ENCODE results near the gene PSMD6. TPM values are rescaled to one million over a fixed set of nuclear protein-coding genes. Genes with fewer than 3 reads are reported as not detected.

The PSMD6 gene
- total RNA-seq, 2 donors from 2014 or later = 82.7 to 95.7 TPM

- no peak overlapping the region for H3K27ac Mint-ChIP-seq
- no peaks in the 10 kb centered on the region for H3K36me3 Mint-ChIP-seq
- peaks cover 4% of the 10 kb centered on the region for H3K9me3 Mint-ChIP-seq
- DNase-seq (ENCODE audit: low spot score) = no peak
- H3K4me3 Mint-ChIP-seq = no peak overlapping the region
- no peak for ATAC-seq
- peaks cover 3 to 4% of the 10 kb centered on the region in 2 donors for H3K4me1 Mint-ChIP-seq (ENCODE audit: low read depth in 2 of 2)
- H3K27me3 Mint-ChIP-seq = peaks cover 28 to 54% of the 10 kb centered on the region in 2 donors
Observed at GRCh38 chr3:64033069-64033468, 9.8 kb upstream of the PSMD6 start.

- H3K36me3 Mint-ChIP-seq = no peaks in the 10 kb centered on the region
- ATAC-seq = no peak
Observed at GRCh38 chr3:64031540-64032508, 8.5 kb upstream of the PSMD6 start.

GRCh38 chr3:64030741-64031140 is 7.4 kb upstream of the PSMD6 start:
- Mint-ChIP-seq H3K9me3 (peaks cover 4% of the 10 kb centered on the region), H3K27ac (peak overlapping the region in 1 of 2 donors; percentile 57), H3K4me1 (ENCODE audit: low read depth in 2 of 2) (peaks cover 3 to 4% of the 10 kb centered on the region in 2 donors), H3K27me3 (peaks cover 31 to 58% of the 10 kb centered on the region in 2 donors), H3K4me3 (peak overlapping the region; percentile 76), H3K36me3 (no peaks in the 10 kb centered on the region)
- ATAC-seq (peak; percentile 90 to 93), DNase-seq (ENCODE audit: low spot score) (peak; percentile 80)

More at GRCh38 chr3:64031540-64032508, 8.5 kb upstream of the PSMD6 start:
- H3K27ac Mint-ChIP-seq = no peak overlapping the region
- no peak for DNase-seq (ENCODE audit: low spot score)
- peaks cover 31 to 57% of the 10 kb centered on the region in 2 donors for H3K27me3 Mint-ChIP-seq
- peaks cover 4% of the 10 kb centered on the region for H3K9me3 Mint-ChIP-seq
- H3K4me1 Mint-ChIP-seq (ENCODE audit: low read depth in 2 of 2) = peaks cover 3 to 4% of the 10 kb centered on the region in 2 donors
- H3K4me3 Mint-ChIP-seq = peak overlapping the region; percentile 18

DNA sequence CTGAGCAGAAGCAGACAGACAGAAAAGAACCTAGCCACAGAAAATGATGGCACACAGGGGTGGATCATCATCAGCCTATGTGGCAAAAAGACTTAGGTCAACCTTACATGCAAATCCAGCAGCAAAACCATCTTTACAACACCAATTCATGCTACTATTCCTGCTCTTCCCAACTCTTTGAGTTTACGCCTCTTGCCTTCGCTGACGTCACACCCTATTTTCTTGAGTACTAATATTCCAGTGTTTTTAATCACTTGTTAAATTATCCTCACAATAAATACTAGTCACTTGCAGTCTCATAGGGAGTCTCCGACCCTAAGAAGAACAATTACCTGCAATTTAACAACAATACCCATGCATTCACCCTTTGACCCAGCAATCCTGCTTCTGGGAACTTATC is 6.0 kb upstream of the PSMD6 start:
- H3K27me3 Mint-ChIP-seq = peaks cover 23 to 45% of the 10 kb centered on the region in 2 donors
- peaks cover 3 to 4% of the 10 kb centered on the region in 2 donors for H3K4me1 Mint-ChIP-seq (ENCODE audit: low read depth in 2 of 2)
- no peak overlapping the region for H3K27ac Mint-ChIP-seq
- H3K36me3 Mint-ChIP-seq = no peaks in the 10 kb centered on the region
- no peak overlapping the region for H3K4me3 Mint-ChIP-seq
- peaks cover 2% of the 10 kb centered on the region for H3K9me3 Mint-ChIP-seq
- ATAC-seq (no peak), DNase-seq (ENCODE audit: low spot score) (no peak)

GRCh38 chr3:64028754-64029153 is 5.5 kb upstream of the PSMD6 start:
- Mint-ChIP-seq H3K4me3 (no peak overlapping the region), H3K9me3 (no peaks in the 10 kb centered on the region), H3K27me3 (peaks cover 20 to 40% of the 10 kb centered on the region in 2 donors), H3K27ac (no peak overlapping the region), H3K36me3 (no peaks in the 10 kb centered on the region), H3K4me1 (ENCODE audit: low read depth in 2 of 2) (peaks cover 4 to 6% of the 10 kb centered on the region in 2 donors)
- ATAC-seq = no peak
- no peak for DNase-seq (ENCODE audit: low spot score)

DNA sequence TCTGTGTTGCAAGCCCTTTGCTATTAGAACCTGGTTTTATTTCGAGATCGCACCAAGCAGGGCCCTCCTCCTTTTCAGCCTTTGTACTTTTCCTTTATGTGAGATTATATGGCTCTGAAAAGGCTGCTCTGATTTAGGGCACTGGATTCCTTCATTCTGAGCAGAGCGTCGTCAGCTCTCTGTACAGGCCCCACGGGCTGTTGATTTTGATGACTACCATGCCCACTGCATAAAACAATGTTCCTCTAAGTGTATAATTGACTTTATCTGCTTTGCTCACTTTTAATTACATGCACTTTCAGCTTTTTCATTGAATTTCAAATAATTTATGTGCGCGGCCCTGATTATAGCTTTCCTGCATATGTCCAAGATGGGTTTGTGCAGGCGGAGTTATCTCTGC is 4.4 kb upstream of the PSMD6 start:
- Mint-ChIP-seq H3K4me1 (ENCODE audit: low read depth in 2 of 2) (peaks cover 5 to 10% of the 10 kb centered on the region in 2 donors), H3K9me3 (no peaks in the 10 kb centered on the region), H3K27ac (no peak overlapping the region), H3K36me3 (no peaks in the 10 kb centered on the region), H3K4me3 (no peak overlapping the region), H3K27me3 (peaks cover 20 to 40% of the 10 kb centered on the region in 2 donors)
- ATAC-seq = no peak
- DNase-seq (ENCODE audit: low spot score) = no peak

DNA sequence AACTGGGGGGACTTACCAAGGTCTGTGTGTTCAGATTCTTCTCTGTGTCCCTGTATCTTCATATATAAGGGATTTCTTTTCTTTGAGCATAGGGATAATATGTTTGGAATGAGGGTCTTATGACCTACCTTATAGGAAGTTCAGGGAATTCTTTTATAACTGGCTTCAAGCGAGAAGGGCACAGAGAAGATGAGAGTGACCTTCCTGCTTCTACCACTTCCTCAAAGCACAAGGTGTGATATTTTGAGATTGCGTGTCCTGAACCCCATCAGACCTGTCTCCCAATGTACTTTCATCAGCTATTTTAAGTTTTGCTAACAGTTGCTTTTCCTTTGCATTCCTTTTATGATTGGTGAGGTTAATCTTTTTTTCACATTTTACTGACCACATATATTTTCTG is 3.1 kb upstream of the PSMD6 start:
- Mint-ChIP-seq H3K36me3 (peaks cover 9% of the 10 kb centered on the region), H3K27me3 (peaks cover 20 to 32% of the 10 kb centered on the region in 2 donors), H3K27ac (no peak overlapping the region), H3K9me3 (no peaks in the 10 kb centered on the region), H3K4me1 (ENCODE audit: low read depth in 2 of 2) (peaks cover 15 to 19% of the 10 kb centered on the region in 2 donors), H3K4me3 (no peak overlapping the region)
- DNase-seq (ENCODE audit: low spot score) (no peak), ATAC-seq (no peak)

- DNase-seq (ENCODE audit: low spot score) (no peak), ATAC-seq (no peak)
- peaks cover 20% of the 10 kb centered on the region in 2 donors for H3K4me1 Mint-ChIP-seq (ENCODE audit: low read depth in 2 of 2)
- H3K27ac Mint-ChIP-seq = peak overlapping the region; percentile 77 to 88
- peaks cover 13 to 22% of the 10 kb centered on the region in 2 donors for H3K27me3 Mint-ChIP-seq
- H3K36me3 Mint-ChIP-seq = peaks cover 18% of the 10 kb centered on the region
- H3K4me3 Mint-ChIP-seq = peak overlapping the region; percentile 90
- H3K9me3 Mint-ChIP-seq = no peaks in the 10 kb centered on the region
Observed at GRCh38 chr3:64023861-64024223, 548 bp upstream of the PSMD6 start.

DNA sequence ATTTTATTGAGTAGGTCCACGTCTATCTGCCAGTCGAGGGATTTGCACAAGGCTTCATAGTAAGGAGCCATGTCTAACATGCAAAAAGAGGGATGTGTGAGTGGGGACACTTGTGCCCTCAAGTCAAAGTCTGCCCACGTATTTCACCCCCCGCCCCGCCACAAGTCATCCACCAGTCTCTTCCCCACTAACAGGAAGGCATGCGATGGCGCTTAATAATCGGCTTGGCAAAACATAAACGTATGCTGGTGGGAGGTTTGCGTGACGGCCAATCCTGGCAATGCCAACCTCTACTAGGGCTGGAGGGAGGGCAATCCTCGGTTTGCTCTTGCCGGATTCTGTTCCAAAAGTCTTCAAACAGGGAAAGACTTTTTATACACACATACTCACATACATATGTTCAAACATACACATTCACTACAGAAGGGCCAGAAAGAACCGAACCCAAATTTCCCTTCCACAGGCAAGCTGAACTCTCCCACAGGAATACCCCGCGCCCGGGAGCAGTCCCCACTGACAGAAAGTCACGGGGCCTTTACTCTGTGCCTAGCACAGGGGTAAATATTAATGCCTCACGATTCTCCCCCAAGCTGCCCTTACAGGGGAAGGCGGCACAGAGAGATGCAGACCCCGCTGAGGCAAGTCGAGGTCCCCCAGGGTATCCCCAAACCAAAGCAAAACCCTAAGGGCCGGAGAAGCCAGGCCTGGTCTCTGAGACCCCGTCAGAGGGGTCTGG is 675 bp downstream of the PSMD6 start:
- no peak for DNase-seq (ENCODE audit: low spot score)

GRCh38 chr3:64021922-64022321 is 1.4 kb downstream of the PSMD6 start:
- Mint-ChIP-seq H3K27me3 (peaks cover under 1 to 3% of the 10 kb centered on the region in 2 donors), H3K4me3 (peak overlapping the region; percentile 90), H3K4me1 (ENCODE audit: low read depth in 2 of 2) (peaks cover 20 to 25% of the 10 kb centered on the region in 2 donors), H3K36me3 (peaks cover 33% of the 10 kb centered on the region), H3K9me3 (no peaks in the 10 kb centered on the region), H3K27ac (peak overlapping the region; percentile 77 to 88)
- DNase-seq (ENCODE audit: low spot score) (no peak), ATAC-seq (no peak)

More for the DNA sequence above, 675 bp downstream of the PSMD6 start:
- ATAC-seq = peak in 1 of 2 donors; percentile 28
- Mint-ChIP-seq H3K36me3 (peaks cover 26% of the 10 kb centered on the region), H3K4me3 (peak overlapping the region; percentile 90), H3K27me3 (peaks cover 7 to 10% of the 10 kb centered on the region in 2 donors), H3K4me1 (ENCODE audit: low read depth in 2 of 2) (peaks cover 20 to 23% of the 10 kb centered on the region in 2 donors), H3K9me3 (no peaks in the 10 kb centered on the region), H3K27ac (peak overlapping the region; percentile 77 to 88)

- H3K4me3 Mint-ChIP-seq = no peak overlapping the region
- ATAC-seq (no peak), DNase-seq (ENCODE audit: low spot score) (no peak)
- H3K27me3 Mint-ChIP-seq = no peaks in the 10 kb centered on the region
- peaks cover 22 to 28% of the 10 kb centered on the region in 2 donors for H3K4me1 Mint-ChIP-seq (ENCODE audit: low read depth in 2 of 2)
- H3K9me3 Mint-ChIP-seq = no peaks in the 10 kb centered on the region
- no peak overlapping the region for H3K27ac Mint-ChIP-seq
- peaks cover 37% of the 10 kb centered on the region for H3K36me3 Mint-ChIP-seq
Observed at GRCh38 chr3:64019879-64020278, 3.4 kb downstream of the PSMD6 start.

DNA sequence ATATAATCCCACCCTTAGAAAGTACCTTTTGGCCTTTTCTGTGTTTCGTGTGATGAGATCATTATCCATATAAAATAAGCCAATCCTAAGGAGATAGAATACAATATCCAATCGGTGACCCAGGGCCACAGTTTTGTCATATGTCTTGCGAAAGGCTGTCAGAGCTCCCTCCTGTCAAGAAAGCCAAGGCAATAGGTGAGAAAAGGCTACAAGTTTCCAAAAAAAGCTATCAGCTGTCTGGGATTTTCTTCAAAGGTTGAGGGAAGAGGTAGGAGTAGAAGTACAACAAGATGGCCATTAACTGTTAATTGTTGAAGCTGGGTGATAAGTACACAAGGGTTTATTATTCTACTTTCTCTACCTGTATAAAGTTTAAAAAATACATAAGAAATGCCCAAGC is 4.0 kb downstream of the PSMD6 start:
- ATAC-seq (no peak), DNase-seq (ENCODE audit: low spot score) (no peak)
- Mint-ChIP-seq H3K27ac (no peak overlapping the region), H3K27me3 (no peaks in the 10 kb centered on the region), H3K36me3 (peaks cover 43% of the 10 kb centered on the region), H3K4me1 (ENCODE audit: low read depth in 2 of 2) (peaks cover 28 to 34% of the 10 kb centered on the region in 2 donors), H3K4me3 (no peak overlapping the region), H3K9me3 (no peaks in the 10 kb centered on the region)

GRCh38 chr3:64016941-64017620 is 6.2 kb downstream of the PSMD6 start:
- Mint-ChIP-seq H3K27me3 (no peaks in the 10 kb centered on the region), H3K4me3 (no peak overlapping the region), H3K9me3 (no peaks in the 10 kb centered on the region), H3K27ac (peak overlapping the region; percentile 15 to 65), H3K36me3 (peaks cover 60% of the 10 kb centered on the region), H3K4me1 (ENCODE audit: low read depth in 2 of 2) (peaks cover 31 to 39% of the 10 kb centered on the region in 2 donors)
- ATAC-seq (no peak), DNase-seq (ENCODE audit: low spot score) (no peak)
